Kidney (tissue), 14 donors: ENCODE data around the gene PGBD5. TPM values are rescaled to one million over a fixed set of nuclear protein-coding genes. Genes with fewer than 3 reads are reported as not detected.

Experiments
- DNase-seq, 5 donors: peaks; one replicate each; pipeline ENCODE4 v3.0.0-alpha.2; 2013 to 2020
- FAIRE-seq: peaks from 2 replicates; lab custom pipeline; 2012; peaks lifted over from hg19 to GRCh38; lab: Jason Lieb, UNC
- H3K27ac ChIP-seq, 2 donors: one replicate each; pipeline ENCODE4 v1.7.0; 2013; ENCODE audit warnings: low read depth in 2 of 2, low read length in 2 of 2, inconsistent platforms in 1 of 2
- H3K27me3 ChIP-seq: one replicate; pipeline ENCODE4 v1.7.1; 2013; ENCODE audit warnings: low read length, inconsistent platforms; ENCODE audit not compliant: control insufficient read depth, insufficient read depth
- H3K36me3 ChIP-seq, 3 donors: one replicate each; pipeline versions ENCODE4 v1.7.0 to v1.7.1; 2013; ENCODE audit warnings: low read length in 3 of 3, control low read depth in 1 of 3, inconsistent platforms in 1 of 3; ENCODE audit not compliant: insufficient read depth in 3 of 3, control insufficient read depth in 2 of 3
- H3K4me1 ChIP-seq, 3 donors: one replicate each; pipeline versions ENCODE4 v1.7.0 to v1.7.1; 2013; ENCODE audit warnings: low read length in 3 of 3, inconsistent platforms in 1 of 3, low read depth in 1 of 3; ENCODE audit not compliant: control insufficient read depth in 2 of 3, insufficient read depth in 2 of 3
- H3K4me3 ChIP-seq, 3 donors: one replicate each; pipeline versions ENCODE4 v1.7.0 to v1.8.1; 2013; ENCODE audit warnings: low read length in 3 of 3, control low read depth in 1 of 3, inconsistent platforms in 1 of 3
- H3K9ac ChIP-seq, 3 donors: one replicate each; pipeline versions ENCODE4 v1.7.0 to v1.7.1; 2013; ENCODE audit warnings: low read length in 3 of 3, control low read depth in 1 of 3, inconsistent platforms in 1 of 3
- H3K9me3 ChIP-seq, 3 donors: one replicate each; pipeline versions ENCODE4 v1.7.0 to v1.7.1; 2013; ENCODE audit warnings: low read length in 3 of 3, control low read depth in 1 of 3, inconsistent platforms in 1 of 3; ENCODE audit not compliant: control insufficient read depth in 2 of 3, insufficient read depth in 1 of 3
- intact Hi-C: fragments of 100-400 bp; cut with DNase I; formaldehyde crosslinking; loops from one replicate; pipeline ENCODE4 v1.11.1; 2022
- polyA plus RNA-seq: library from polyadenylated mRNA; stranded (reverse); fragments of 350-450 nt; fragmentation: Illumina TruSeq; extraction: RNeasy Lipid Tissue Mini Kit (QIAGEN cat#74804); gene quantifications from one replicate; pipeline ENCODE4 v1.2.3, GENCODE V29; 2014; ENCODE audit warnings: low read depth, low replicate concordance; ENCODE audit not compliant: insufficient read depth
- total RNA-seq: library from RNA; stranded (reverse); fragmentation: NEBNext Ultra II Directional; extraction: Animal tissue kit (Norgen Biotek cat#: 25700); gene quantifications from one replicate; pipeline ENCODE4 v1.2.1, GENCODE V29; 2021
- TF ChIP-seq, protein P1 (sequence below): IDR thresholded peaks from 3 replicates; pipeline ENCODE4 v1.5.1; 2012; ENCODE audit warnings: mild to moderate bottlenecking, moderate library complexity, borderline replicate concordance; ENCODE audit not compliant: insufficient read depth; ENCODE audit errors: extremely low read depth
- donor health status: control.
- donor health status: control.
- donor health status: control.
- donor health status: control.
- donor health status: control.
- donor health status: DM: yes; HTN: yes; CAD: no.
- donor health status: Normal renal cell carcinoma (clear cell type).

The PGBD5 gene
- total and polyA plus RNA-seq, 2 donors from 2014 or later, result 2.0 to 3.7 TPM

- Histone ChIP-seq H3K9me3 (no peaks in the 10 kb centered on the region), H3K27me3 (no peaks in the 10 kb centered on the region), H3K9ac (no peak overlapping the region), H3K27ac (no peak overlapping the region), H3K36me3 (no peaks in the 10 kb centered on the region), H3K4me3 (no peak overlapping the region), H3K4me1 (no peaks in the 10 kb centered on the region)
- TF ChIP-seq, protein P1, sequence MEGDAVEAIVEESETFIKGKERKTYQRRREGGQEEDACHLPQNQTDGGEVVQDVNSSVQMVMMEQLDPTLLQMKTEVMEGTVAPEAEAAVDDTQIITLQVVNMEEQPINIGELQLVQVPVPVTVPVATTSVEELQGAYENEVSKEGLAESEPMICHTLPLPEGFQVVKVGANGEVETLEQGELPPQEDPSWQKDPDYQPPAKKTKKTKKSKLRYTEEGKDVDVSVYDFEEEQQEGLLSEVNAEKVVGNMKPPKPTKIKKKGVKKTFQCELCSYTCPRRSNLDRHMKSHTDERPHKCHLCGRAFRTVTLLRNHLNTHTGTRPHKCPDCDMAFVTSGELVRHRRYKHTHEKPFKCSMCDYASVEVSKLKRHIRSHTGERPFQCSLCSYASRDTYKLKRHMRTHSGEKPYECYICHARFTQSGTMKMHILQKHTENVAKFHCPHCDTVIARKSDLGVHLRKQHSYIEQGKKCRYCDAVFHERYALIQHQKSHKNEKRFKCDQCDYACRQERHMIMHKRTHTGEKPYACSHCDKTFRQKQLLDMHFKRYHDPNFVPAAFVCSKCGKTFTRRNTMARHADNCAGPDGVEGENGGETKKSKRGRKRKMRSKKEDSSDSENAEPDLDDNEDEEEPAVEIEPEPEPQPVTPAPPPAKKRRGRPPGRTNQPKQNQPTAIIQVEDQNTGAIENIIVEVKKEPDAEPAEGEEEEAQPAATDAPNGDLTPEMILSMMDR, result no peak
- intact Hi-C loops, result no loop called here
- DNase-seq (peak in 1 of 5 donors; percentile 1), FAIRE-seq (no peak)
Measured at GRCh38 chr1:230459465-230459864, 33.3 kb upstream of the PGBD5 start.

- intact Hi-C loops, result no loop called here
- no peaks in the 10 kb centered on the region for H3K4me1 ChIP-seq
Measured at GRCh38 chr1:230458509-230458908, 32.4 kb upstream of the PGBD5 start.

GRCh38 chr1:230456478-230456877 lies 30.3 kb upstream of the PGBD5 start:
- intact Hi-C loops, result no loop called here
- no peak for FAIRE-seq
- Histone ChIP-seq H3K27ac (no peak overlapping the region), H3K36me3 (no peaks in the 10 kb centered on the region), H3K4me3 (no peak overlapping the region), H3K27me3 (no peaks in the 10 kb centered on the region), H3K9ac (no peak overlapping the region), H3K4me1 (no peaks in the 10 kb centered on the region), H3K9me3 (no peaks in the 10 kb centered on the region)
- DNase-seq, result no peak
- TF ChIP-seq, protein P1, result no peak

More at GRCh38 chr1:230458509-230458908, 32.4 kb upstream of the PGBD5 start:
- H3K9ac ChIP-seq, result no peak overlapping the region
- H3K9me3 ChIP-seq, result no peaks in the 10 kb centered on the region
- no peaks in the 10 kb centered on the region for H3K27me3 ChIP-seq
- DNase-seq (no peak), FAIRE-seq (no peak)
- no peaks in the 10 kb centered on the region for H3K36me3 ChIP-seq
- no peak overlapping the region for H3K4me3 ChIP-seq
- H3K27ac ChIP-seq, result no peak overlapping the region
- TF ChIP-seq, protein P1, result no peak

DNA sequence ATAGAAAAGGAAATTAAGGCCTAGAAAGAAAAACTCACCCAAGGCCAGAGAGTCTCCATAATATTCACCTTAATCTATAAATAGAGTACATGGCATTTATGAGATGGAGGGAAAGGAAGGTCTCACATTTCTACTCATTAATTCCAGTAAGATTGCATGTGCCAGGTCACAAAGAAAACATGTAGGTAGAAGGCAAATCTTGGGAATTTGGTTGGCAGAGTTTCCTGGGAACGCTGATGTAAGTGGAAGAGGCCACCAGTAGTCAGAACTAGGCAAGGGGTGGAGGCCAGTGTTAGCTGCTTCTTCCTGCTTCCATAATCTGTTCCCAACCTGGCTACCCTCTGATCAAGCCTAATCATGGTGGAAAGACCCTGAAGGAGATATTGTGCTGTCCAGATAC lies 29.2 kb upstream of the PGBD5 start:
- Histone ChIP-seq H3K9me3 (no peaks in the 10 kb centered on the region), H3K9ac (no peak overlapping the region), H3K27ac (no peak overlapping the region), H3K27me3 (no peaks in the 10 kb centered on the region), H3K36me3 (no peaks in the 10 kb centered on the region), H3K4me3 (no peak overlapping the region), H3K4me1 (no peaks in the 10 kb centered on the region)
- FAIRE-seq, result no peak
- TF ChIP-seq, protein P1, result no peak
- intact Hi-C loops, result no loop called here
- DNase-seq, result no peak
